Suppressor macrophage treated with lipopolysaccharide for 1 hour (primary cell): Measurements from ENCODE around the gene HBZ.
"Not testable (repeated sequence)": the region's sequence is repeated elsewhere in the genome, so short reads cannot be mapped to it uniquely, and the experiment has no call there.

ENCODE experiments used
- DNase-seq, 3 donors: peaks; one replicate each; pipeline ENCODE4 v3.0.0-alpha.2; 2020 to 2022

Gene HBZ

GRCh38 chr16:180101-180675, 27.7 kb downstream of the HBZ start, which contains the start of gene HBQ1:
TSS of gene HBQ1 (plus strand) at chr16:180459. CDS start at chr16:180487, 28 bp downstream.
- DNase-seq = peak; percentile 44 to 67 (median 64)

- DNase-seq = peak; percentile 66 to 85 (median 75)
Observed at GRCh38 chr16:180681-181564, 28.5 kb downstream of the HBZ start.

- no peak for DNase-seq
Observed at GRCh38 chr16:181565-182021, 29.1 kb downstream of the HBZ start.

- no peak for DNase-seq
Observed at GRCh38 chr16:183005-183404, 30.6 kb downstream of the HBZ start.

GRCh38 chr16:185213-185612, 32.8 kb downstream of the HBZ start:
- no peak for DNase-seq

- DNase-seq = no peak
Observed at GRCh38 chr16:185691-186090, 33.2 kb downstream of the HBZ start.

GRCh38 chr16:187330-187729, 34.9 kb downstream of the HBZ start:
- peak in 1 of 3 donors; percentile 24 for DNase-seq

GRCh38 chr16:188674-189073, 36.2 kb downstream of the HBZ start:
- DNase-seq = no peak

- no peak for DNase-seq
Observed at GRCh38 chr16:189604-190186, 37.3 kb downstream of the HBZ start.

GRCh38 chr16:191831-192230, 39.4 kb downstream of the HBZ start:
- DNase-seq = no peak

- DNase-seq = no peak
Observed at GRCh38 chr16:192686-193085, 40.2 kb downstream of the HBZ start.

GRCh38 chr16:193441-193840, 41.0 kb downstream of the HBZ start:
- no peak for DNase-seq

- DNase-seq = no peak
Observed at GRCh38 chr16:194516-194915, 42.1 kb downstream of the HBZ start.

- no peak for DNase-seq
Observed at GRCh38 chr16:200388-200787, 47.9 kb downstream of the HBZ start.

- DNase-seq = no peak
Observed at GRCh38 chr16:203246-203645, 50.8 kb downstream of the HBZ start.

- not testable (repeated sequence) for DNase-seq
Observed at GRCh38 chr16:204046-204445, 51.6 kb downstream of the HBZ start.
